Central memory CD8-positive, alpha-beta T cell (primary cell): ENCODE data around the gene S100A1.
A peak's percentile ranks its signal among the peaks of the same experiment; 100 is the strongest.
"Not testable (repeated sequence)": the region's sequence is repeated elsewhere in the genome, so short reads cannot be mapped to it uniquely, and the experiment has no call there.

Source experiments
- ATAC-seq: fragments of 150-1000 bp; cut with Tn5 transposase; replicated peaks from 2 replicates; pipeline ENCODE4 v1.10.0; 2022; ENCODE audit warnings: mild to moderate bottlenecking, moderate FRiP score, moderate number of reproducible peaks; ENCODE audit not compliant: poor library complexity, severe bottlenecking; ENCODE audit errors: extremely low read depth
- DNase-seq, 2 donors: peaks; one replicate each; pipeline ENCODE4 v3.0.0; 2021; ENCODE audit warnings: low spot score in 2 of 2
- H3K27ac Mint-ChIP-seq: one replicate; pipeline ENCODE4 v1.8.0; 2022; ENCODE audit warnings: low read depth, mild to moderate bottlenecking, moderate library complexity, mixed read lengths
- H3K27me3 Mint-ChIP-seq: one replicate; pipeline ENCODE4 v1.8.0; 2022; ENCODE audit warnings: mixed read lengths
- H3K36me3 Mint-ChIP-seq: one replicate; pipeline ENCODE4 v1.8.0; 2022; ENCODE audit warnings: mild to moderate bottlenecking, moderate library complexity, mixed read lengths; ENCODE audit not compliant: insufficient read depth
- H3K4me1 Mint-ChIP-seq: one replicate; pipeline ENCODE4 v1.8.0; 2022; ENCODE audit warnings: mixed read lengths
- H3K4me3 Mint-ChIP-seq: one replicate; pipeline ENCODE4 v1.8.0; 2022; ENCODE audit warnings: mild to moderate bottlenecking, moderate library complexity, mixed read lengths
- H3K9me3 Mint-ChIP-seq: one replicate; pipeline ENCODE4 v1.8.0; 2022; ENCODE audit warnings: mixed read lengths

S100A1 gene

GRCh38 chr1:153639280-153639679 is 11.0 kb downstream of the S100A1 start:
- H3K27ac Mint-ChIP-seq, result no peak overlapping the region
- DNase-seq, result no peak
- H3K4me1 Mint-ChIP-seq, result peaks cover 47% of the 10 kb centered on the region
- no peak overlapping the region for H3K4me3 Mint-ChIP-seq
- no peaks in the 10 kb centered on the region for H3K27me3 Mint-ChIP-seq
- H3K36me3 Mint-ChIP-seq, result peaks cover 74% of the 10 kb centered on the region
- ATAC-seq, result no peak
- H3K9me3 Mint-ChIP-seq, result no peaks in the 10 kb centered on the region

GRCh38 chr1:153640213-153640612 is 12.0 kb downstream of the S100A1 start:
- H3K27me3 Mint-ChIP-seq, H3K27ac Mint-ChIP-seq, DNase-seq, H3K9me3 Mint-ChIP-seq, ATAC-seq, H3K4me3 Mint-ChIP-seq: not testable (repeated sequence)
- peaks cover 80% of the 10 kb centered on the region for H3K36me3 Mint-ChIP-seq
- H3K4me1 Mint-ChIP-seq, result peaks cover 51% of the 10 kb centered on the region

GRCh38 chr1:153640861-153641260 is 12.6 kb downstream of the S100A1 start:
- H3K9me3 Mint-ChIP-seq, result no peaks in the 10 kb centered on the region
- H3K27me3 Mint-ChIP-seq, result no peaks in the 10 kb centered on the region
- H3K4me1 Mint-ChIP-seq, result peaks cover 57% of the 10 kb centered on the region
- ATAC-seq (no peak), DNase-seq (no peak)
- peaks cover 82% of the 10 kb centered on the region for H3K36me3 Mint-ChIP-seq
- H3K27ac Mint-ChIP-seq, result no peak overlapping the region
- no peak overlapping the region for H3K4me3 Mint-ChIP-seq

- Mint-ChIP-seq H3K4me3 (no peak overlapping the region), H3K9me3 (no peaks in the 10 kb centered on the region), H3K27me3 (no peaks in the 10 kb centered on the region), H3K4me1 (peaks cover 62% of the 10 kb centered on the region), H3K27ac (no peak overlapping the region), H3K36me3 (peaks cover 85% of the 10 kb centered on the region)
- no peak for ATAC-seq
- no peak for DNase-seq
These were observed 13.9 kb downstream of the S100A1 start for GRCh38 chr1:153642161-153642560.

GRCh38 chr1:153643100-153643499 is 14.9 kb downstream of the S100A1 start:
- H3K4me3 Mint-ChIP-seq, result no peak overlapping the region
- no peaks in the 10 kb centered on the region for H3K9me3 Mint-ChIP-seq
- peak overlapping the region; percentile 6 for H3K27ac Mint-ChIP-seq
- DNase-seq (no peak), ATAC-seq (no peak)
- no peaks in the 10 kb centered on the region for H3K27me3 Mint-ChIP-seq
- peaks cover 81% of the 10 kb centered on the region for H3K36me3 Mint-ChIP-seq
- peaks cover 64% of the 10 kb centered on the region for H3K4me1 Mint-ChIP-seq

GRCh38 chr1:153643816-153644215 is 15.6 kb downstream of the S100A1 start:
- Mint-ChIP-seq H3K9me3 (no peaks in the 10 kb centered on the region), H3K4me1 (peaks cover 65% of the 10 kb centered on the region), H3K27me3 (no peaks in the 10 kb centered on the region), H3K36me3 (peaks cover 73% of the 10 kb centered on the region), H3K27ac (no peak overlapping the region), H3K4me3 (no peak overlapping the region)
- ATAC-seq (no peak), DNase-seq (no peak)

GRCh38 chr1:153646672-153647345 is 18.6 kb downstream of the S100A1 start:
- no peaks in the 10 kb centered on the region for H3K27me3 Mint-ChIP-seq
- DNase-seq (no peak), ATAC-seq (no peak)
- peaks cover 64% of the 10 kb centered on the region for H3K4me1 Mint-ChIP-seq
- H3K27ac Mint-ChIP-seq, result peak overlapping the region; percentile 68
- H3K9me3 Mint-ChIP-seq, result no peaks in the 10 kb centered on the region
- peaks cover 48% of the 10 kb centered on the region for H3K36me3 Mint-ChIP-seq
- H3K4me3 Mint-ChIP-seq, result no peak overlapping the region

- peaks cover 64% of the 10 kb centered on the region for H3K4me1 Mint-ChIP-seq
- no peaks in the 10 kb centered on the region for H3K9me3 Mint-ChIP-seq
- no peak overlapping the region for H3K4me3 Mint-ChIP-seq
- DNase-seq (no peak), ATAC-seq (no peak)
- H3K27me3 Mint-ChIP-seq, result no peaks in the 10 kb centered on the region
- H3K36me3 Mint-ChIP-seq, result peaks cover 42% of the 10 kb centered on the region
- H3K27ac Mint-ChIP-seq, result peak overlapping the region; percentile 68
These were observed 19.1 kb downstream of the S100A1 start for GRCh38 chr1:153647346-153647714.

- H3K4me1 Mint-ChIP-seq, result peaks cover 60% of the 10 kb centered on the region
- peak overlapping the region; percentile 68 for H3K27ac Mint-ChIP-seq
- no peaks in the 10 kb centered on the region for H3K9me3 Mint-ChIP-seq
- H3K27me3 Mint-ChIP-seq, result no peaks in the 10 kb centered on the region
- peaks cover 40% of the 10 kb centered on the region for H3K36me3 Mint-ChIP-seq
- DNase-seq, result no peak
- no peak overlapping the region for H3K4me3 Mint-ChIP-seq
- no peak for ATAC-seq
These were observed 19.9 kb downstream of the S100A1 start for GRCh38 chr1:153648000-153648643.

- H3K4me3 Mint-ChIP-seq, result no peak overlapping the region
- peak overlapping the region; percentile 56 for H3K27ac Mint-ChIP-seq
- H3K36me3 Mint-ChIP-seq, result peaks cover 30% of the 10 kb centered on the region
- peaks cover 48% of the 10 kb centered on the region for H3K4me1 Mint-ChIP-seq
- H3K9me3 Mint-ChIP-seq, result no peaks in the 10 kb centered on the region
- no peaks in the 10 kb centered on the region for H3K27me3 Mint-ChIP-seq
- DNase-seq (no peak), ATAC-seq (peak; percentile 56)
These were observed 21.1 kb downstream of the S100A1 start for GRCh38 chr1:153649137-153649862.

GRCh38 chr1:153649863-153650235 is 21.6 kb downstream of the S100A1 start:
- Mint-ChIP-seq H3K4me3 (no peak overlapping the region), H3K27me3 (no peaks in the 10 kb centered on the region), H3K4me1 (peaks cover 42% of the 10 kb centered on the region), H3K9me3 (no peaks in the 10 kb centered on the region), H3K36me3 (peaks cover 24% of the 10 kb centered on the region), H3K27ac (peak overlapping the region; percentile 56)
- no peak for DNase-seq
- no peak for ATAC-seq

GRCh38 chr1:153651771-153652170 is 23.5 kb downstream of the S100A1 start:
- H3K27ac Mint-ChIP-seq, result no peak overlapping the region
- H3K36me3 Mint-ChIP-seq, result peaks cover 5% of the 10 kb centered on the region
- no peak for ATAC-seq
- H3K4me3 Mint-ChIP-seq, result no peak overlapping the region
- peaks cover 25% of the 10 kb centered on the region for H3K4me1 Mint-ChIP-seq
- H3K9me3 Mint-ChIP-seq, result no peaks in the 10 kb centered on the region
- H3K27me3 Mint-ChIP-seq, result no peaks in the 10 kb centered on the region
- DNase-seq, result no peak
